H7 (cell line): ENCODE measurements around the gene DSTYK. TPM values are rescaled to one million over a fixed set of nuclear protein-coding genes. Genes with fewer than 3 reads are reported as not detected.
"Not testable (repeated sequence)": the region's sequence is repeated elsewhere in the genome, so short reads cannot be mapped to it uniquely, and the experiment has no call there.

Experiments used
- DNase-seq: peaks from one replicate; pipeline ENCODE4 v3.0.0; 2012
- H3K27me3 ChIP-seq: 2 replicates; pipeline ENCODE4 v1.6.0; 2011; ENCODE audit warnings: mild to moderate bottlenecking, low read length; ENCODE audit not compliant: control insufficient read depth, insufficient read depth
- H3K36me3 ChIP-seq: replicated peaks from 2 replicates; pipeline ENCODE4 v1.5.1; 2011; ENCODE audit warnings: low read length; ENCODE audit not compliant: control insufficient read depth, insufficient read depth
- H3K4me3 ChIP-seq: 2 replicates; pipeline ENCODE4 v1.5.1; 2011; ENCODE audit warnings: low read depth, mild to moderate bottlenecking, control low read depth, low read length, moderate library complexity; ENCODE audit not compliant: insufficient read depth
- total RNA-seq: library from RNA; depleted of rRNA; stranded (reverse); fragments of >200 nt; shearing (Covaris generic); gene quantifications from 2 replicates; pipeline ENCODE4 v1.2.3, GENCODE V29; 2014

Gene DSTYK
- total RNA-seq, 1 experiment from 2014 or later: 10.9 TPM

- Histone ChIP-seq H3K36me3 (peaks cover 38% of the 10 kb centered on the region), H3K27me3 (no peaks in the 10 kb centered on the region), H3K4me3 (no peak overlapping the region)
- DNase-seq: no peak
Measured at GRCh38 chr1:205158048-205158616, 53.4 kb downstream of the DSTYK start.

DNA sequence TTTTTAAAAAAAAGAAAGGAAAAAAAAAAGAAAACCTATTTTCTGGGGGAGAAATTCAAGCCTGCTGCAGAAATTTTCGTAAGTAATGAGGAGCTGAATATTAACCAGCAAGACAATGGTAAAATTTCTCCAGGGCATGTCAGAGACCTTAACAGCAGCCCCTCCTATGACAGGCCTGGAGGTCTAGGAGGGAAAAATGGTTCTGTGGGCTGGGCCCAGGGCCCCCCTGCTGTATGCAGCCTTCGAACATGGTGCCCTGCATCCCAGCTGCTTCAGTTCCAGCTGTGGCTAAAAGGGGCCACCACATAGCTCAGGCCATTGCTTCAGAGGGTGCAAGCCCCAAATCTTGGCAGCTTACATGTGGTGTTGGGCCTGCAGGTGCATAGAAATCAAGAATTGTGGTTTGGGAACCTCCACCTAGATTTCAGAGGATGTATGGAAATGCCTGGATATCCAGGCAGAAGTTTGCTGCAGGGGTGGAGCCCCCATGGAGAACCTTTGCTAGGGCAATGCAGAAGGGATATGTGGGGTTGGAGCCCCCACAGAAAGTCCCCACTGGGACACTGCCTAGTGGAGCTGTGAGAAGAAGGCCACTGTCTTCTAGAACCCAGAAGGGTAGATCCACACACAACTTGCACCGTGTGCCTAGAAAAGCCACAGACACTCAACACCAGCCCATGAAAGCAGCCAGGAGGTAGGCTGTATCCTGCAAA is 55.7 kb downstream of the DSTYK start:
- H3K36me3 ChIP-seq: peaks cover 33% of the 10 kb centered on the region
- H3K4me3 ChIP-seq, DNase-seq, H3K27me3 ChIP-seq: not testable (repeated sequence)

DNA sequence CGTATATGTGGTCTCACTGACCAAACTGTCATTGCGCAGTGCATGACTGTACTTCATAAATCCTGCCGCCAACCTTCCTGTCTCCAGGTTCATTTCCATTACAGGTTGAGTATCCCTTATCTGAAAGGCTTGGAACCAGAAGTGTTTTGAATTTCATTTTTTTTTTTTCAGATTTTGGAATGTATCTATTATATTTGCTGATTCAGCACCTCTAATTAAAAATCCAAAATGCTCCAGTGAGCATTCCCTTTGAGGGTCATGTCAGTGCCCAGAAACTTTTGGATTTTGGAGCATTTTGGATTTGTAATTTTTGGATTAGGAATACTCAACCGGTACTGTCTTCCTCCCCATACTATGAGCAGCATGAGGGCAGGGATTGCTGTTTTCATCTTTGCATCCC is 59.0 kb downstream of the DSTYK start:
- no peak for DNase-seq
- Histone ChIP-seq H3K4me3 (no peak overlapping the region), H3K27me3 (no peaks in the 10 kb centered on the region), H3K36me3 (peaks cover 16% of the 10 kb centered on the region)

DNA sequence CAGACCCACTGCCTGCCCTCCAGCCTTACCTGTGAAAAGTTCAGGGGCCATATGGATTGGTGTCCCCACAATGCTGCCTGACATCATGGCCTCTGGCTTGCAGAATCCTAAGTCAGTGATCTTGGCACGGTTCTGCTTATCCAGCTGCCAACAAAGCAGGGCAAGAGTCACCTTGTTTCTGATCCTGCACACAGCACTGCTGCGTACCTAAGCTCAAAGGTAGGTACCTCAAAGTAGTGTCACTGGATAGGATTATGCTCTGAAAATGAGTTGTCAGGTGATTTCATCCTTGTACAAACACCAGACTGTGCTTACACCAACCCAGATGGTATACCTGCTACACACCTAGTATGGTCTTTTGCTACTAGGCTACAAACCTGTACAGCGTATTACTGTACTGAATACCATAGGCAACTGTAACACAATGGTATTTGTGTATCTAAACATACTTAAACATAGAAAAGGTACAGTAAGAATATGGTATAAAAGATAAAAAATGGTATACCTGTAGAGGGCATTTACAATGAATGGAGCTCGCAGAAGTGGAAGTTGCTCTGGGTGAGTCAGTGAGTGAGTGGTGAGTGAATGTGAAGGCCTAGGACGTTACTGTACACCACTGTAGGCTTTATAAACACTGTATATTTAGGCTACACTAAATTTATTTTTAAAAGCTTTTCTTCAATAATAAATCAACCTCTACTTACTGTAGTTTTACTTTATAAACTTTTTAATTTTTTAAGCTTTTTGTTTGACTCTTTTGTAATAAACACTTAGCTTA is 60.7 kb downstream of the DSTYK start:
- Histone ChIP-seq H3K4me3 (no peak overlapping the region), H3K27me3 (no peaks in the 10 kb centered on the region), H3K36me3 (peaks cover 5% of the 10 kb centered on the region)
- DNase-seq: no peak

GRCh38 chr1:205147191-205147835 is 64.2 kb downstream of the DSTYK start:
- Histone ChIP-seq H3K36me3 (peaks cover 2% of the 10 kb centered on the region; the same call in 1 of the 2 replicates), H3K27me3 (no peaks in the 10 kb centered on the region), H3K4me3 (no peak overlapping the region)
- no peak for DNase-seq

DNA sequence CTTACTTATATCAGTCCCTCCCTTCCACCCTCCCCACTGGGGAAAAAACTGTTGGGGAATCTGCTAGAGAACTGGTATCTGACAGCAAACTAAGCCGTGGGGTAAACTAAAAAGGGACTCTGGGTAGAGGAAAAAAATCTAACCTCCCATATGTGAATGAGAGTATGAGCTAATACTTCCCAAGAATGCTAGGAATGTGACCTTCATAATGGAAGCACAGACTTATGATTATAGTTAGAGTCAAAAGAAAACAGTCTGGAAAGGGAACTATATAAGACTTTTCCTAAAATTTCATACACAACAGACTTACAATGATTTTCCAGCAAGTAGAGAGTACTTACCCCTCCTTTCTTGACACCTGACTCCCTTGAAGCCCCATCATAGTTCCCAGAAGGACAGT is 66.8 kb downstream of the DSTYK start:
- no peak overlapping the region for H3K4me3 ChIP-seq
- peaks cover 2% of the 10 kb centered on the region; the same call in 1 of the 2 replicates for H3K36me3 ChIP-seq
- no peak for DNase-seq
- H3K27me3 ChIP-seq: no peaks in the 10 kb centered on the region

- Histone ChIP-seq H3K27me3 (no peaks in the 10 kb centered on the region), H3K36me3 (peaks cover 2% of the 10 kb centered on the region; the same call in 1 of the 2 replicates), H3K4me3 (no peak overlapping the region)
- no peak for DNase-seq
Measured at GRCh38 chr1:205144046-205144720, 67.3 kb downstream of the DSTYK start.

GRCh38 chr1:205142102-205142469 is 69.4 kb downstream of the DSTYK start:
- H3K36me3 ChIP-seq: no peaks in the 10 kb centered on the region
- DNase-seq: no peak
- H3K4me3 ChIP-seq: no peak overlapping the region
- H3K27me3 ChIP-seq: no peaks in the 10 kb centered on the region

- Histone ChIP-seq H3K27me3 (no peaks in the 10 kb centered on the region), H3K36me3 (no peaks in the 10 kb centered on the region), H3K4me3 (no peak overlapping the region)
- peak; percentile 58 for DNase-seq
Measured at GRCh38 chr1:205141236-205142101, 70.0 kb downstream of the DSTYK start.

- Histone ChIP-seq H3K27me3 (no peaks in the 10 kb centered on the region), H3K4me3 (no peak overlapping the region)
- DNase-seq: no peak
Measured at GRCh38 chr1:205140113-205140512, 71.4 kb downstream of the DSTYK start.

GRCh38 chr1:205137901-205138300 is 73.6 kb downstream of the DSTYK start:
- no peak overlapping the region for H3K4me3 ChIP-seq
- peak; percentile 11 for DNase-seq
- H3K36me3 ChIP-seq: no peaks in the 10 kb centered on the region
- no peaks in the 10 kb centered on the region for H3K27me3 ChIP-seq

More at GRCh38 chr1:205140113-205140512, 71.4 kb downstream of the DSTYK start:
- no peaks in the 10 kb centered on the region for H3K36me3 ChIP-seq

DNA sequence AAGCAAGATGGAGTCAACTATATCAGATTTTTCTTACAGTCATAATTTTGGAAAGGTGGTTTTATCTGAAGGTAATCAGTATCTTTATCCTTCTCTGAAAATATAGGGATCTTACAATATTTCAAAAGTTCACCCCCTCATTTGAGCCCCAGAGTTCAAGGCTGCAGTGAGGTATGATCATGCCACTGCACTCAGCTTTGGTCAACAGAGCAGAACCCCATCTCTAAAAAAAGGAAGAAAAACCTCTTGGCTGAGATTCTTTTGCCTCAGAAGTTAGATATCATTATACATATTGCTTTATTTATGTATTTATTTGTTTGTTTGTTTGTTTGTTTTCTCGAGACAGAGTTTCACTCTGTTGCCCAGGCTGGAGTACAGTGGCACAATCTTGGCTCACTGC is 78.2 kb downstream of the DSTYK start:
- DNase-seq: no peak
- Histone ChIP-seq H3K36me3 (no peaks in the 10 kb centered on the region), H3K27me3 (no peaks in the 10 kb centered on the region), H3K4me3 (no peak overlapping the region)

GRCh38 chr1:205129447-205130029 is 82.0 kb downstream of the DSTYK start:
- DNase-seq: no peak
- Histone ChIP-seq H3K4me3 (no peak overlapping the region), H3K36me3 (no peaks in the 10 kb centered on the region)

More at GRCh38 chr1:205129447-205130029, 82.0 kb downstream of the DSTYK start:
- no peaks in the 10 kb centered on the region for H3K27me3 ChIP-seq
